Sigmoid colon (tissue), 7 donors: ENCODE data around the gene MYO1A. TPM values are rescaled to one million over a fixed set of nuclear protein-coding genes. Genes with fewer than 3 reads are reported as not detected.
A peak's percentile ranks its signal among the peaks of the same experiment; 100 is the strongest.
"Not testable (repeated sequence)": the region's sequence is repeated elsewhere in the genome, so short reads cannot be mapped to it uniquely, and the experiment has no call there.

ENCODE experiments used
- DNase-seq: peaks from one replicate; pipeline ENCODE4 v3.0.0-alpha.2; 2019
- H3K27ac ChIP-seq, 4 donors: fragments of 200-600 bp; sonication (generic); one replicate each; pipeline ENCODE4 v1.5.1; 2016 to 2019; ENCODE audit warnings: mild to moderate bottlenecking in 1 of 4
- H3K27me3 ChIP-seq, 3 donors: fragments of 200-600 bp; sonication (generic); one replicate each; pipeline ENCODE4 v1.5.1; 2019; ENCODE audit warnings: mild to moderate bottlenecking in 1 of 3
- H3K36me3 ChIP-seq, 4 donors: fragments of 200-600 bp; sonication (generic); one replicate each; pipeline ENCODE4 v1.5.1; 2016 to 2019
- H3K4me1 ChIP-seq, 4 donors: fragments of 200-600 bp; sonication (generic); one replicate each; pipeline ENCODE4 v1.5.1; 2017 to 2019
- H3K4me3 ChIP-seq, 4 donors: fragments of 200-600 bp; sonication (generic); one replicate each; pipeline ENCODE4 v1.5.1; 2017 to 2019; ENCODE audit warnings: mild to moderate bottlenecking in 2 of 4, moderate library complexity in 1 of 4
- H3K9me3 ChIP-seq, 4 donors: fragments of 200-600 bp in 3 of 4; sonication (generic) in 3 of 4; one replicate each; pipeline versions ENCODE4 v1.5.1 to v1.6.1; 2013 to 2019
- EP300 ChIP-seq, 4 donors: sonication (generic); formaldehyde crosslinking; IDR thresholded peaks; one replicate each; pipeline ENCODE4 v1.6.1; 2017; ENCODE audit warnings: antibody characterized with exemption in 4 of 4
- POLR2A ChIP-seq, 2 donors: fragments of 450-650 bp; IDR thresholded peaks; one replicate each; pipeline ENCODE4 v1.6.1; 2016; ENCODE audit warnings: antibody characterized with exemption in 2 of 2, mild to moderate bottlenecking in 2 of 2, moderate library complexity in 2 of 2
- POLR2AphosphoS5 ChIP-seq, 4 donors: sonication (generic); formaldehyde crosslinking; IDR thresholded peaks; one replicate each; pipeline ENCODE4 v1.6.1; 2017; ENCODE audit warnings: antibody characterized with exemption in 4 of 4
- WGBS, 2 donors: extraction: QIAGEN DNeasy Blood & Tissue Kit; methylation state at CpG; one replicate each; pipeline ENCODE4 v1.1.7; 2013; 5-methylcytosine and 5-hydroxymethylcytosine counted together
- intact Hi-C: fragments of 100-400 bp; cut with DNase I; formaldehyde crosslinking; loops from one replicate; pipeline ENCODE4 v1.15.1; 2023
- polyA plus RNA-seq, 3 donors: library from polyadenylated mRNA; stranded (reverse); fragments of 200-250 nt; gene quantifications; one replicate each; pipeline ENCODE4 v1.2.3, GENCODE V29; 2013
- total RNA-seq, 4 donors: library from RNA; depleted of rRNA; stranded (reverse); fragments of >200 nt; gene quantifications; one replicate each; pipeline ENCODE4 v1.1.0, GENCODE V29; 2016
- TF ChIP-seq, protein P1 (sequence below), 4 experiments: fragments of 450-650 bp in 3 of 4; fragments of 200-600 bp in 1 of 4; IDR thresholded peaks; one replicate each; pipeline ENCODE4 v1.5.1; 2016 to 2019; ENCODE audit warnings: antibody characterized with exemption in 4 of 4, mild to moderate bottlenecking in 3 of 4, moderate library complexity in 2 of 4
- donor health status: healthy with polysubstance abuse.
- donor health status: Bipolar disorder and iron deficiency.
- donor health status: healthy.

The MYO1A gene
- total and polyA plus RNA-seq, 7 donors = 0.71 to 112 (median 7.2) TPM

DNA sequence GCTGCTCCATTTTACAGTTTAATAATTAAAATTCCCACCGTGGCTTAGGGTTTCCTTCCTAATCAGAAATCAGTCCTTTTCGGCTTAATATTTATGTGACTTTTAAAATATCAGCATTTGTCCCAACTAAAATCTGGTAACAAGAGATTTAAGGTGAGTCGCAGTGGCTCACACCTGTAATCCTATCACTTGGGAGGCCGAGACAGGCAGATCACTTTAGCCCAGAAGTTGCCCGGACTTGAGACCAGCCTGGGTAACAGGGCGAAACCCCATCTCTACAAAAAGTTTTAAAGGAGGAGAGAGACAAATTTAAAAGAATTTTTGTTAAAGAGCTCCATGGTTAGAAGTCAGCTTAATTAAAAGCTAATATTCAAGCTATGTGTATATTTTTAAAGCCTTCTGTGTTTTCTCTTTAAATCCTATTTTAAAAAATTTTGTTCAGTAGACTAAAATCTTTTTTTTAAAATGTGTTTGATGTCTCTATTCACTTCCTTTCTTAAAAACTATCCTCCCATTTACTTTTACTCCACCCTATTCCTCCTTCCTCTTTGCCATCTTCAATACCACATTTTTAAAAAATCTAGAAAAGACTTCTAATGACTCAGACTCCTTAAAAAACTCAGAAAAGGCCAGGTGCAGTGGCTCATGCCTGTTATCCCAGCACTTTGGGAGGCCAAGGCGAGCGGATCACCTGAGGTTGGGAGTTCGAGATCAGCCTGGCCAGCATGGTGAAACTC, 29.8 kb downstream of the MYO1A start:
- H3K4me3 ChIP-seq = no peak overlapping the region
- H3K4me1 ChIP-seq = peaks cover 0 to 32% (median 25%) of the 10 kb centered on the region in 4 donors
- H3K9me3 ChIP-seq = no peaks in the 10 kb centered on the region
- WGBS, 2 donors = 86 to 89% methylated on average over 9 of the region's 9 CpGs
- no peak for DNase-seq
- H3K27ac ChIP-seq = no peak overlapping the region
- TF ChIP-seq, protein P1, sequence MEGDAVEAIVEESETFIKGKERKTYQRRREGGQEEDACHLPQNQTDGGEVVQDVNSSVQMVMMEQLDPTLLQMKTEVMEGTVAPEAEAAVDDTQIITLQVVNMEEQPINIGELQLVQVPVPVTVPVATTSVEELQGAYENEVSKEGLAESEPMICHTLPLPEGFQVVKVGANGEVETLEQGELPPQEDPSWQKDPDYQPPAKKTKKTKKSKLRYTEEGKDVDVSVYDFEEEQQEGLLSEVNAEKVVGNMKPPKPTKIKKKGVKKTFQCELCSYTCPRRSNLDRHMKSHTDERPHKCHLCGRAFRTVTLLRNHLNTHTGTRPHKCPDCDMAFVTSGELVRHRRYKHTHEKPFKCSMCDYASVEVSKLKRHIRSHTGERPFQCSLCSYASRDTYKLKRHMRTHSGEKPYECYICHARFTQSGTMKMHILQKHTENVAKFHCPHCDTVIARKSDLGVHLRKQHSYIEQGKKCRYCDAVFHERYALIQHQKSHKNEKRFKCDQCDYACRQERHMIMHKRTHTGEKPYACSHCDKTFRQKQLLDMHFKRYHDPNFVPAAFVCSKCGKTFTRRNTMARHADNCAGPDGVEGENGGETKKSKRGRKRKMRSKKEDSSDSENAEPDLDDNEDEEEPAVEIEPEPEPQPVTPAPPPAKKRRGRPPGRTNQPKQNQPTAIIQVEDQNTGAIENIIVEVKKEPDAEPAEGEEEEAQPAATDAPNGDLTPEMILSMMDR (IDR thresholded peaks at IDR 0.05) = no peak
- no peak for TF ChIP-seq EP300 (IDR thresholded peaks at IDR 0.05)
- H3K36me3 ChIP-seq = no peaks in the 10 kb centered on the region
- no peaks in the 10 kb centered on the region for H3K27me3 ChIP-seq
- intact Hi-C loops = no loop called here

- H3K27me3 ChIP-seq = no peaks in the 10 kb centered on the region
- no peaks in the 10 kb centered on the region for H3K36me3 ChIP-seq
- DNase-seq = no peak
- no peak for TF ChIP-seq POLR2AphosphoS5 (IDR thresholded peaks at IDR 0.05)
- no peak for TF ChIP-seq EP300 (IDR thresholded peaks at IDR 0.05)
- TF ChIP-seq POLR2A (IDR thresholded peaks at IDR 0.05) = no peak
- TF ChIP-seq, protein P1 (IDR thresholded peaks at IDR 0.05) = no peak
- 83 to 89% methylated on average over 1 of the region's 1 CpG for WGBS, 2 donors
- H3K9me3 ChIP-seq = no peaks in the 10 kb centered on the region
- H3K4me1 ChIP-seq = peaks cover 0 to 21% (median 14%) of the 10 kb centered on the region in 4 donors
- intact Hi-C loops = no loop called here
- peak overlapping the region in 1 of 4 donors; percentile 29 for H3K27ac ChIP-seq
- H3K4me3 ChIP-seq = no peak overlapping the region
These were observed 31.0 kb downstream of the MYO1A start for GRCh38 chr12:57018906-57019305.

DNA sequence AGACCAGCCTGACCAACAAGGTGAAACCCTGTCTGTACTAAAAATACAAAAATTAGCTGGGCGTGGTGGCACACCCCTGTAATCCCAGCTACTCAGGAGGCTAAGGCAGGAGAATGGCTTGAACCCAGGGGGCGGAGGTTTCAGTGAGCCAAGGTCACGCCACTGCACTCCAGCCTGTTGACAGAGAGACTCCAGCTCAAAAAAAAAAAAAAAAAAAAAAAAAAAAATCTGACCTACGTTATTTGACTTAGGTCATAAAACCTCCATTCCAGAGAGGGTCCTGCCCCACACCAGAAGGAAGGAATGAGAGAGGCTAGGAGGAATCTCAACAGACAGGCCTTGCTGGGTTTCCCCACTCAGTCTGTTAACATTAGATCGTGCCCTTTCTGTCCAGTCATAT, 31.6 kb downstream of the MYO1A start:
- H3K27me3 ChIP-seq, DNase-seq, H3K36me3 ChIP-seq, intact Hi-C loops, H3K9me3 ChIP-seq, H3K4me3 ChIP-seq: not testable (repeated sequence)
- 21 to 70% methylated on average over 5 of the region's 5 CpGs for WGBS, 2 donors
- Histone ChIP-seq H3K4me1 (peaks cover 0 to 16% (median 9%) of the 10 kb centered on the region in 4 donors), H3K27ac (peak overlapping the region in 1 of 4 donors; percentile 29)

DNA sequence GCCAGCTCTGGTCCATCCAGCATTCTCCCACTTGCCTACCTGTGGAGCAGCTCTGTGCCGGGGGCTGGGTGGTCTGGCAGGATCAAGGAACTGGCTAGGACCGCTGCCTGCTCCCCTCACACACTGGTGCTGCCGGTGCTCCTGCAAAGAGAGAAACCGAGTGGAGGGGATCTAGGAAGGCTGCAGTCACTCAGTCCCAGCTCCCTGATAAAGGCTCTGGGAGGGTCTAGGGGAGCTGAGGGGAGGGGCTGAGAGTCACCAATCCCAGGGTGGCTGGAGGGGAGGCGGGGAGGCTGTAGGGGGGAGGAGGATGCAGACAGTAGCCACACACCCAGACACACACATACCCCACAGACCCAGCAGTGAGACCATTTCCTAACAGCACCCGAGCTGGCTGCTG, 33.6 kb downstream of the MYO1A start, which contains the start of gene TAC3:
TAC3 (minus strand) TSS at position 182 of the 400 bp plus-strand sequence. CDS start 732 bp downstream, outside the sequence.
- 79 to 82% methylated on average over 6 of the region's 6 CpGs for WGBS, 2 donors
- Histone ChIP-seq H3K9me3 (no peaks in the 10 kb centered on the region), H3K27me3 (no peaks in the 10 kb centered on the region), H3K4me3 (no peak within 1 kb of the TSS), H3K4me1 (no peaks in the 10 kb centered on the region), H3K36me3 (no peaks in the 10 kb centered on the region), H3K27ac (no peak within 1 kb of the TSS)
- DNase-seq = no peak
- intact Hi-C loops = no loop called here
- TF ChIP-seq POLR2A (IDR thresholded peaks at IDR 0.05) = no peak
- TF ChIP-seq POLR2AphosphoS5 (IDR thresholded peaks at IDR 0.05) = no peak
- no peak for TF ChIP-seq EP300 (IDR thresholded peaks at IDR 0.05)
- TF ChIP-seq, protein P1 (IDR thresholded peaks at IDR 0.05) = no peak

GRCh38 chr12:57012600-57013465, 37.1 kb downstream of the MYO1A start:
- Histone ChIP-seq H3K36me3 (no peaks in the 10 kb centered on the region), H3K4me3 (no peak overlapping the region), H3K27ac (no peak overlapping the region), H3K9me3 (no peaks in the 10 kb centered on the region), H3K4me1 (peaks cover 0 to 17% (median 15%) of the 10 kb centered on the region in 4 donors), H3K27me3 (no peaks in the 10 kb centered on the region)
- TF ChIP-seq EP300 (IDR thresholded peaks at IDR 0.05) (no peak), POLR2AphosphoS5 (IDR thresholded peaks at IDR 0.05) (no peak), POLR2A (IDR thresholded peaks at IDR 0.05) (no peak)
- TF ChIP-seq, protein P1 (IDR thresholded peaks at IDR 0.05) = no peak
- WGBS, 2 donors = 84 to 88% methylated on average over 7 of the region's 7 CpGs
- intact Hi-C loops = no loop called here
- peak; percentile 58 for DNase-seq
